Lung (tissue), 12 donors: ENCODE results near the gene SPX. TPM values are rescaled to one million over a fixed set of nuclear protein-coding genes. Genes with fewer than 3 reads are reported as not detected.

ENCODE experiments used
- ATAC-seq: fragments of 200-7000 bp; cut with Tn5 transposase; one replicate; pipeline ENCODE4 v1.9.1; 2020; ENCODE audit warnings: moderate number of reproducible peaks; ENCODE audit not compliant: insufficient read depth, low FRiP score
- DNase-seq, 3 donors: peaks; one replicate each; pipeline ENCODE4 v3.0.0-alpha.2; 2013 to 2017
- H3K27ac ChIP-seq, 2 donors: one replicate each; pipeline ENCODE4 v1.5.1; 2013; ENCODE audit warnings: mild to moderate bottlenecking in 2 of 2, moderate library complexity in 2 of 2, control low read depth in 1 of 2, inconsistent platforms in 1 of 2, low read depth in 1 of 2, low read length in 1 of 2
- H3K27me3 ChIP-seq, 3 donors: one replicate each; pipeline ENCODE4 v1.5.1; 2013; ENCODE audit warnings: low read length in 2 of 3; ENCODE audit not compliant: control insufficient read depth in 3 of 3, insufficient read depth in 3 of 3
- H3K36me3 ChIP-seq, 4 donors: one replicate each; pipeline ENCODE4 v1.5.1; 2013; ENCODE audit warnings: low read length in 4 of 4, mild to moderate bottlenecking in 1 of 4, moderate library complexity in 1 of 4; ENCODE audit not compliant: control insufficient read depth in 4 of 4, insufficient read depth in 4 of 4
- H3K4me1 ChIP-seq, 5 donors: one replicate each; pipeline ENCODE4 v1.5.1; 2013; ENCODE audit warnings: low read length in 5 of 5, mild to moderate bottlenecking in 2 of 5, moderate library complexity in 1 of 5; ENCODE audit not compliant: control insufficient read depth in 5 of 5, insufficient read depth in 5 of 5
- H3K4me3 ChIP-seq: one replicate; pipeline ENCODE4 v1.5.1; 2013; ENCODE audit warnings: mild to moderate bottlenecking, control low read depth, moderate library complexity
- H3K9ac ChIP-seq, 2 donors: one replicate each; pipeline ENCODE4 v1.5.1; 2013; ENCODE audit warnings: low read length in 2 of 2, control low read depth in 1 of 2; ENCODE audit not compliant: insufficient read depth in 1 of 2
- H3K9me3 ChIP-seq, 4 donors: one replicate each; pipeline ENCODE4 v1.5.1; 2013; ENCODE audit warnings: low read length in 3 of 4, mild to moderate bottlenecking in 1 of 4, moderate library complexity in 1 of 4; ENCODE audit not compliant: control insufficient read depth in 4 of 4, insufficient read depth in 3 of 4
- CTCF ChIP-seq: IDR thresholded peaks from 2 replicates; pipeline ENCODE4 v1.5.1; 2012; ENCODE audit warnings: mild to moderate bottlenecking; ENCODE audit errors: control extremely low read depth, extremely low read depth
- WGBS, 2 donors: extraction: QIAGEN DNeasy Blood & Tissue Kit; methylation state at CpG; one replicate each; pipeline ENCODE4 v1.1.7; 2013; 5-methylcytosine and 5-hydroxymethylcytosine counted together
- polyA plus RNA-seq, 2 donors: library from polyadenylated mRNA; stranded (reverse); fragments of 200-250 nt; gene quantifications; one replicate each; pipeline ENCODE4 v1.2.1, GENCODE V29; 2013
- total RNA-seq, 2 donors: library from RNA; depleted of rRNA in 1 of 2; stranded (reverse); fragments of >200 nt in 1 of 2; gene quantifications; one replicate each; pipeline ENCODE4 v1.2.1, GENCODE V29; 2014 to 2021
- donor health status: control.
- donor health status: control.
- donor health status: Bipolar disorder and iron deficiency.
- donor health status: healthy.
- donor health status: DM: yes; HTN: yes; CAD: no.

Gene SPX
- total and polyA plus RNA-seq, 4 donors = 0.09 to 24.0 (median 0.55) TPM

DNA sequence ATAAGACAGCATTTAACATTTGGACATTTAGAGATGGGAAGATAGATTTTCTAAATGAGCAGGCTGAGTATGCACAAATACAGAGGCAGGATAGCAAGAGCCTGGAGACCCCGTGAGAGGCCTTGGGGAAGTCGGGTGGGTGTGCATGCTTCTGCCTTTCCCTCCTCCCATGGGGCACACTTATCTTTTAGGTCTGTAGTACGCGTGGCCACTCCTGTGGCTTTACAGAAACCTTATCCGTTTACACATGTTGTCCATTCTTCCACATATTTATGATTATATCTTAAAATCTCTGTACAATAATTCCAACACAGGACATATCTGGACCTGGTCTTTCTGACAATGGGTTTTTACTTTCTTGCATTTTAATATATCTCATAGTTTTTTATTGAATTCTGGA lies 45.0 kb downstream of the SPX start:
- H3K4me1 ChIP-seq = no peaks in the 10 kb centered on the region
- no peak for TF ChIP-seq CTCF
- H3K36me3 ChIP-seq = no peaks in the 10 kb centered on the region
- no peak overlapping the region for H3K9ac ChIP-seq
- whole genome bisulfite sequencing, 2 donors = 78 to 91% methylated on average over 5 of the region's 5 CpGs
- no peaks in the 10 kb centered on the region for H3K27me3 ChIP-seq
- H3K27ac ChIP-seq = no peak overlapping the region
- no peak for DNase-seq
- no peak for ATAC-seq
- no peak overlapping the region for H3K4me3 ChIP-seq
- H3K9me3 ChIP-seq = no peaks in the 10 kb centered on the region

- Histone ChIP-seq H3K4me3 (no peak overlapping the region), H3K9ac (no peak overlapping the region), H3K9me3 (no peaks in the 10 kb centered on the region), H3K36me3 (no peaks in the 10 kb centered on the region), H3K27me3 (no peaks in the 10 kb centered on the region), H3K4me1 (no peaks in the 10 kb centered on the region), H3K27ac (no peak overlapping the region)
- ATAC-seq (no peak), DNase-seq (no peak)
- no peak for TF ChIP-seq CTCF
- WGBS, 2 donors = 90 to 92% methylated on average over 4 of the region's 4 CpGs
These were observed 47.8 kb downstream of the SPX start for GRCh38 chr12:21573733-21574358.

GRCh38 chr12:21576431-21576830 lies 50.3 kb downstream of the SPX start:
- H3K27me3 ChIP-seq = no peaks in the 10 kb centered on the region
- ATAC-seq (no peak), DNase-seq (no peak)
- H3K36me3 ChIP-seq = no peaks in the 10 kb centered on the region
- H3K9ac ChIP-seq = no peak overlapping the region
- H3K9me3 ChIP-seq = no peaks in the 10 kb centered on the region
- no peak overlapping the region for H3K27ac ChIP-seq
- WGBS, 2 donors = 87 to 92% methylated on average over 2 of the region's 2 CpGs
- TF ChIP-seq CTCF = no peak
- no peaks in the 10 kb centered on the region for H3K4me1 ChIP-seq
- H3K4me3 ChIP-seq = no peak overlapping the region

GRCh38 chr12:21577516-21577915 lies 51.4 kb downstream of the SPX start:
- ATAC-seq (no peak), DNase-seq (no peak)
- no peak overlapping the region for H3K4me3 ChIP-seq
- H3K4me1 ChIP-seq = no peaks in the 10 kb centered on the region
- no peaks in the 10 kb centered on the region for H3K27me3 ChIP-seq
- H3K36me3 ChIP-seq = no peaks in the 10 kb centered on the region
- WGBS, 2 donors = 71 to 85% methylated on average over 1 of the region's 1 CpG
- TF ChIP-seq CTCF = no peak
- H3K9me3 ChIP-seq = no peaks in the 10 kb centered on the region
- H3K9ac ChIP-seq = no peak overlapping the region
- no peak overlapping the region for H3K27ac ChIP-seq
